GM19463 (cell line): ENCODE results near the gene TMEM158.
A peak's percentile ranks its signal among the peaks of the same experiment; 100 is the strongest.

Experiments used
- ATAC-seq: cut with Tn5 transposase; IDR thresholded peaks from one replicate; pipeline ENCODE4 v1.9.1; 2021; ENCODE audit warnings: mild to moderate bottlenecking, moderate library complexity; ENCODE audit not compliant: unreplicated experiment

Gene TMEM158

DNA sequence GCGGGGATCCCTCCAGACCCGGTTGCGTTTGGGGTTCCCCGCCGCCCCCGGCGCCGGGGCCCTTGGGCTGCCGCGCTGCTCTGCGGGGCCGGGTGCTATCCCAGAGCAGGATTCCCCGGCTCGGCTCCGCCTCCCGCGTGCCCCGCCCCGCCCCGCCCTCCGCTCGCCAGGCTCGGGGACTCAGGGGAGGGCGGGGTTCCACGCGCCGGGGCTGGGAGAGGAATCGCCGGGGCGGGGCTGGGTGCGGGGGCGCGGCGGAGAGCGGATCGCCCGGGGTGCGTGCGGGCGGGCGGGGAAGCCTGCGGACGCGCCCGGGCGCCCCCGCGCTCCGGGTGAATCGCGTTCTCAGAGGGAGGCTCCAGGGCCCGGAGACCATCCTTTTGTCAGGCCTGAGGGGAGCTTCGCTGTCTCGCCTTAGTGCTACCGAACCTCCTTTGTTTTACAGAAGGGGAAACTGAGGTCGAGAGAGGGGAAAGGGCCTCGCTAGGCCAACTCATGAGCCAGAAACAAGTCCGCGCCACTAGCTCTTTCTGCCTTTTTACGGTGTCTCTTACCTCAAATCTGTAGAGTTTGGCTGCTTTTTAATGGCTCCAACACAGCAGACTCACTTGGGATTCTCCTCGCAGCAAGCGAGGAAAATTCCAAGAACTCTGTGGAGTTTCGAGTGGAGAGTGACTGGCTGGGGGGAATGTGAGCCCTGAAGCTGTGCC is at the start of gene TMEM158:
TSS of gene TMEM158 (minus strand) at position 82 of the 710 bp plus-strand sequence. CDS start 260 bp downstream, outside the sequence.
- peak; percentile 89 for ATAC-seq

- ATAC-seq: no peak
Observed at GRCh38 chr3:45275006-45275704, 49.1 kb upstream of the TMEM158 start.

DNA sequence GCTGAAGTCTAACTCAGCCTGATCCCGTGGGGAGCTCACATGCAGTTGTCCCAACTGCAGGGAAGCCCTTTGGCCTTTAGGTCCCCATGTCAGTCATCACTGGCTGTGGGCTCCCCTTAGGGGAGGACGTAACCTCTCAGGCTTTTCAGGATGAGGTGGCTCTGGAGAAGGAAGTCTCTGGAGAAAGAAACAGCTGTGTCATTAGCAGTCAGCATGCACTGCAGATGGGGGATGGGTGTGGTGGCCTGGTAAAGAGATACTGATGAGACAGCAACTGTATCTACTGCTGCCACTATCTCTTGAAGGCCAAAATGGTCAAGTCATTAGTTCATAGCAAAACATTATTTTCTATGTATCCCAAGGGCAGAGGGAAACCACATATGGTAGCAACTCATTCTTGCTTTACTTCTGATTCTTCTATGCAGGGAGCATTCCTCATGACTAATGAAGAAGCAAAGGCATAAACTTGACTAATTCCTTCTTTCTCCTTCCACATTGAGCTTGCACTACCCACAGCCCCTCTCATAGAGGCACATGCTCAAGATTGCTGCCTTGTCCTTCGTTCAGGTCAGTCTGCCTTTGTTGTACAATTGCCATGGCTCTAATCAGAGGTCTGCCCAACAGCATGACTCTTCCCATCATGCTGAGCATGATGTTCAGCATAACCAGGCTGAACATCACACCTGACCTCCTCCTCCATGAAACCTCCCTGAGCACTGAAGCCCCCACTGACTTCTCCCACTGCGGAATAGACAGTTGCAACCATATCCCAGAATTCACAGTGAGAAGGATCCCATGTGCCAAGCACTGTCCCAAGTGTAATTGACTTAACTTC is 47.8 kb upstream of the TMEM158 start:
- no peak for ATAC-seq

GRCh38 chr3:45272828-45273470 is 46.9 kb upstream of the TMEM158 start:
- no peak for ATAC-seq

DNA sequence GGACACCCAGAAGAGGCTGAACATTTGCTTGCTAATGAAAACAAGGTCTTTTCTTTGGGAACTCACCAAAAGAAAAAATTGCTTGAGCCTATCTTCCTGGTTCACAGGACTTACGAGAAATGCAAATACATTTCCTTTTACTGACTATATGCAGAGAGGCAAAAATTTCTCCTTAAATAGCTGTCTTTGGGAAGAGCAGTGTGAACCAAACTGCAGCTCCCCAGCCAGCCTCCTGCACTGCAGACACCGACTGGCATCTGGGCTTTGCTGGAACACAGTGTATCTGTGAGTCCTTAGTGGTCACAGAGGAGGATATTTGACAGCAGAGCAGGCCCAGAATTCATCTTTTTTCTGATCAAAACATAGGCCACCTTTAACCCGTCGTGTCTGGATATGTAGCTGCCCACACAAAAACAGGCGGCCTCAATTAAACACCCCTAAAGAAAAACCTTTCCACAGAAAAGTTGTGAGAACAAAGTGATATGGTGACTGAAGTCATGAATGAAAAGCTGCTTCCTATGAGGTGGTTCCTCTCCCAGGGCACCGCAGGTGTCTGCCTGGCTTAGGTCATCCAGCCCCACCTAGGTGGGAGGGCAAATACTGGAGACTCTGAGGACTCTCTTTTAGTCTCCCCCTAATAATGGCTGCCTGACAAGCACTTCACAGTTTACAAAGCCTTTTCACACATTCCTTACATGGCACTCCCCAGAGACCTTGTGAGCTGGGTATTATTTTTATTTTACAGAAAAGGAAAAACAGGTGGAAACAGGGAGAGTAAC is 46.1 kb upstream of the TMEM158 start:
- ATAC-seq: no peak

DNA sequence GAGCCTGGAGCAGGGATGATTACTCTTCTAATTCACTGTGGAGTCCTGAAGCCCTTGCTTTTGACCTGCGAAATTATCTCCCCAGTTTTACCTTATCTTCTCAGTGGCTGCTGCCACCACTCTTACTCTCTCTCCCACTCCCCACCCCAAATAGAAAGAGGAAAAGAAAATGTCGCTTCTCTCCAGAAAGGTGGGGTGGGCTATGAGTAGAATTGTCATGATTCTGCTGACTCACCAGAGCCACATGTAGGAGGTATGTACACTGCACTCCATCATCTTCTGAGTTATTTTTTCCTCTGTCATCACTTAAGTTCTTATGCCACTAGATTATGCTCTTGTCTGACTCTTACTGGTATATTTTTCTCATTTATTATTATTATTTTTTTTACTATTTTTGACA is 43.9 kb upstream of the TMEM158 start:
- no peak for ATAC-seq

- ATAC-seq: no peak
Observed at GRCh38 chr3:45267097-45267496, 41.0 kb upstream of the TMEM158 start.

DNA sequence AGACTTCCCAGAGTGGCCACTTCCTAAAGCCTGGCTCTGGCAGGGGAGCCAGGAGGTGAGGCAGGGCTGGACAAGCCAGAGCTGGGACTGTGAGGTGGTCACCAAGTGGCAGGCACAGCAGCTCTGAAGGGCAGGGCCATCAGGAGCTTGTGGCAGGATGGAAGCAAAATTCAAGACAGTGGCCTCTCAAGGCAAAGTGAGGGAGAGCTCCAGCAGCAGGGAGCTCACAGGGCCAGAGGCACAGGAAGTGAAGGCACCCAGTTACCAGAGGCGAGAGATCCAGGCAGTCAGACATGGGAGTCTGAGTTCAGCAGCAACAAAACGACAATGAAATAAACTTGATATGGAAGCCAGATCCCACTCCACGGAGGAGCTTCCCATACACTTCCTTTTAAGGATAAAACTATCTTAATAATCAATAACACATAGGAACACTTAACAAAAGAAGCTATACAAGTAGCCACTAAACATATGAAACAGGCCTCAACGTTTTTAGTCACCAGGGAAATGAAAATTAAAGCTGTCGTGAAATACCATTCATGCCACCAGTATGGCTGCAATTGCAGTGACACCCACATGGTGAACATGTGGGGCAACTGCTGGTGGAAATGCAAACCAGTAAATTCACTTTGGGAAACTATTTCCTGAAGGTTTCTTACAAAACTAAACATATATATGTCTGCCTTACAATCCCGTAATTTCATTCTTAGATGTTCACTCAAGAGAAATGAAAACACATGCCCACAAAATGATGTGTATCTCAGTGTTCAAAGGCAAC is 35.4 kb upstream of the TMEM158 start:
- no peak for ATAC-seq

DNA sequence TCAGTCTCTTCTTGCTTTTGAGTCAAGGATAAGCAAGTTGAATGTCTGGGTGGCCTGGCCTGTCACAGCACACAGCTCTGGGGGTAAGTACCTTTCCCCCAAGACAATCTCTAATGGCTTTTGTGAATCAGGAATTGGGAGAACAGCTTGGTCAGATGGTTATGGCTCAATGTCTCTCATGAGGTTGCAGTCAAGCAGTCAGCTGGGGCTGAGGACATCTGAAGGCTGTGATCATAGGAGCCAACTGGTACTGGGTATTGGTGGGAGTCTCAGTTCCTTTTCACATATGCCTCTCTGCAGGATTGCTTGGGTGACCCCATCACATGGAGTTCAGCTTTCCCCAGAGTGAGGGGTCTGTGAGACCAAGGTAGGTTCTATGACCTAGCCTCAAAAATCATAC is 33.0 kb upstream of the TMEM158 start:
- no peak for ATAC-seq

DNA sequence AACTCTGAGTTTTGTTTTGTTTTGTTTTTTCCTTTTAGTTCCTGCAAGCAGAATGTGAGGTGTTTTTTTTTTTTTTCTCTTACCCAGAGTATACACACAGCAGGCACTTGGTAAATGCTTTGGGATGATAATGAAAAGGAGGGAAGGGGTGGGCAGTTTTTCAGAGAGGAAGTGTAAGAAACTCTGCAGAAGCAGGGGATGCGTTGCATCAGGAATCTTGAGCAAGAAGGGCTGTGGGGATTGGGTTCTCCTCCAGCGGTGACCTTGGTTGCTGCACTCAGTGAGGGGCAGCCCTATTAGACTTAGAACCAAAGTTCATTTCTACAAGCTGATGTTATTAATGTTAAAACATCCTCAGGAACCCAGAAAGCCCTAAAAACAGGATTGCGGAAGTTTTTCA is 32.2 kb upstream of the TMEM158 start:
- no peak for ATAC-seq

GRCh38 chr3:45253316-45253715 is 27.2 kb upstream of the TMEM158 start:
- ATAC-seq: no peak

GRCh38 chr3:45252826-45253225 is 26.7 kb upstream of the TMEM158 start:
- ATAC-seq: no peak

DNA sequence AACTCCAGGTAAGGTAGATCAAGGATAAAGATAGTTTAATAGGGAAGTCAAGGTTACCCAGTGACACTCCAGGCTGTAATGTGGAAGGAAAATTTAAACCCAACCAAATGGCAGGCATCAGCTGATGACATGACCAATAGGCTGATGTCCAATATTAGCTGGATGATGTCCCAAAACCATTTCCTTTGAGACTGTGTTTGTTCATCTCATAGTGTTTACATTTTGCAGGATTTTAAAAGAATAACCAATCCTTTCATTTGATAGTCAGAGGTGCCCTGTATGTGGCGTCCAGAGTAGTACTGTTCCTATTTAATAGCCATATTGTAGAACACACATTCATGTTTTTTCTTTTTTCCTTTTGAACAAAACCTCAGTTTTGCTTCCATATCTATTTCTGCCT is 23.3 kb upstream of the TMEM158 start:
- ATAC-seq: no peak

GRCh38 chr3:45246241-45246640 is 20.2 kb upstream of the TMEM158 start:
- no peak for ATAC-seq

- no peak for ATAC-seq
Observed at GRCh38 chr3:45244356-45244755, 18.3 kb upstream of the TMEM158 start.

DNA sequence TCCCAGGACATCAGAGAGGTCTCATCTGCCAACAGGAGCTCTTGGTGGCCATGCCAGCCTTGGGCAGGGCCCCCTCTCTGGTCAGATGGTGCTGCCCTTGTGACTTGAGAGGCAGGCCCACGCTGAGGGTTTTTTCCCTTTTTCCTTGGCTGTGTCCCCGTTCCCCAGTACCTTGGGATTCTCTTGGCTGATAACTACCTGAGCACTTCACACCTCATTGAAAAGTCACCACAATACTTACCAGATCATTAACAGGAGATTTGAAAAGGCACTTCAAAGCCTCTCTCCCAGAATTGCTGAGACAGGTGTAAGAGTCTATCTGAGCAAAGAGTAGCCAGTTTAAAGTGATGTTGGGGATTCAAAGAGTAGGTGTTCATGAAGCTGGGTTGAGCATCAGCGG is 15.1 kb upstream of the TMEM158 start:
- no peak for ATAC-seq

DNA sequence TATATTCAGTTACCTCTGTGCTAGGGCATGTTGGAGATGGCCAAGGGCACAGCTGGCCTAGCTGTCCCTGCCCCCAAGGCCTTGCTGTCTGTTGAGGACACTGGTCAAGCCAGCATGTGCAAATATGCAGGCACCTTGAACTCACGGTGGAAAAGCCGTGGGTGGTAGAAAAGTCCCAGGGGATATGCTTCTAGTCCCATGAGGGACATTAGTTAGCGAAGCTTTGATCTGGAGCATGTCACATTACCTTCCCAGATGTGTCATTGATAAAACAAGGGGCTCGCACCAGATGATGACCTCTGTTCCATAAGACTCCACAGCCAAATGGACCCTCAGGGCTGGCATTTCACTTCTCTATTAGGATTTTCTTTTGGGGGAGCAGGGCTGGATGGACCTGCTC is 14.2 kb upstream of the TMEM158 start:
- no peak for ATAC-seq

GRCh38 chr3:45239254-45239653 is 13.2 kb upstream of the TMEM158 start:
- ATAC-seq: no peak

- no peak for ATAC-seq
Observed at GRCh38 chr3:45236964-45237363, 10.9 kb upstream of the TMEM158 start.

DNA sequence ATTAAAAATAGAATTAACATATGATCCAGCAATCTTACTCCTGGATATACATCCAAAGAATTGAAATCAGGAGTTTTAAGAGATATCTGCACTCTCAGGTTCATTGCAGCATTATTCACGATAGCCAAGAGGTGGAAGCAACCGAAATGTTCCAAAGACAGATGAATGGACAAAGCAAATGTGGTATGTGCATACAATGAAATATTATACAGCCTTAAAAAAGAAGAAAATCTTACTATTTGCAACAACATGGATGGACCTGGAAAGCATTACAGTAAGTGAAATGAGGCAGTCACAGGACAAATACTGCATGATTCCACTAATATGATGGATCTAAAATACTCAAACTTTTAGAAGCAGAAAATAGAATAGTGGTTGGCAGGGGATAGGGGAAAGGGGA is 9.3 kb upstream of the TMEM158 start:
- ATAC-seq: no peak
